ENCODE data around the gene CALML3. TPM values are rescaled to one million over a fixed set of nuclear protein-coding genes. Genes with fewer than 3 reads are reported as not detected.

Gene CALML3
- total and polyA plus RNA-seq, 2 donors (not counting 1 experiment from before 2014, with no cell fraction given) = not detected

DNA sequence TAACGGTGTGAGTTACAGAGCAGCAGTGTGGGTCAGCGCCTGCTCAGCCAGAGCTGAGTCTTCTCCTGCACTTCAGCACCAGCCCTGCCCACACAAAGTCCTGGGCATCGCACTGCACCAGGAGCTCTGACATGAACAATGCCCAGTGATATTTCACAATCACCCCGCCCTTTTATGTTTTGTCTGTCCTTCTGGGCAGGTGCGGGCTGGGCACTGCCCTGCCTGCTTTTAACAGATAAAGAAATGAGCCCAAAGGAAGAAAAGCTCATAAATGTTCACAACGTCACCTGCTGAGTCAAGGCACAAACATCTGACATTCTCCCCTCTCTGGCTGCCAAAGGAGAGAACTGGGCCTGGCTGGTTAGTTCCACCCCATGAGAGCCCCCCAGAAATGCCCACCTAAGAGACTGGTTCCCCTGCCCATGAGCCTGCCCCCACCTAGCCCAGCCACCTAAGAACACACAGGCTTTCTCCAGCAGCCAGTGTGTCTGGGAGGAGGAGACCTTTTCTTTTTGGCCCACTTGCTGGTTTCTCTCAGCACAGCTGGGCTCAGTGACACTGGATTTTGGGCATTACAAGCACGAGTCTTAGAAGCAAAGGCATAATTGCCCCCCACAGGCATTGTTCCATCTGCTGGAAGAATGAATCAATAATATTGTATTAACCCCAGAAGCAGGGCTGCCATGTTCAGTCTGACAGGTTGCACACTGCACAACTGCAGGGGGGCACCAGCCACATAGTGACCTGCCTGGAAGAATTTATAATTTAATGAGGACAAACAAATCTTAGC is 22.3 kb downstream of the CALML3 start:
- DNase-seq (no peak), ATAC-seq (ENCODE audit: low read depth) (no peak)
- no peak overlapping the region for H3K4me3 ChIP-seq (ENCODE audit: control extremely low read depth in 1 of 5, extremely low read depth in 1 of 5, insufficient read depth in 1 of 5, low read depth in 2 of 5, low read length in 4 of 5)
- no peaks in the 10 kb centered on the region for H3K27me3 ChIP-seq (replicated peaks in 1 of 4; ENCODE audit: control extremely low read depth in 1 of 4, control insufficient read depth in 3 of 4, insufficient read depth in 4 of 4, low read length in 3 of 4)
- TF ChIP-seq, protein P1, sequence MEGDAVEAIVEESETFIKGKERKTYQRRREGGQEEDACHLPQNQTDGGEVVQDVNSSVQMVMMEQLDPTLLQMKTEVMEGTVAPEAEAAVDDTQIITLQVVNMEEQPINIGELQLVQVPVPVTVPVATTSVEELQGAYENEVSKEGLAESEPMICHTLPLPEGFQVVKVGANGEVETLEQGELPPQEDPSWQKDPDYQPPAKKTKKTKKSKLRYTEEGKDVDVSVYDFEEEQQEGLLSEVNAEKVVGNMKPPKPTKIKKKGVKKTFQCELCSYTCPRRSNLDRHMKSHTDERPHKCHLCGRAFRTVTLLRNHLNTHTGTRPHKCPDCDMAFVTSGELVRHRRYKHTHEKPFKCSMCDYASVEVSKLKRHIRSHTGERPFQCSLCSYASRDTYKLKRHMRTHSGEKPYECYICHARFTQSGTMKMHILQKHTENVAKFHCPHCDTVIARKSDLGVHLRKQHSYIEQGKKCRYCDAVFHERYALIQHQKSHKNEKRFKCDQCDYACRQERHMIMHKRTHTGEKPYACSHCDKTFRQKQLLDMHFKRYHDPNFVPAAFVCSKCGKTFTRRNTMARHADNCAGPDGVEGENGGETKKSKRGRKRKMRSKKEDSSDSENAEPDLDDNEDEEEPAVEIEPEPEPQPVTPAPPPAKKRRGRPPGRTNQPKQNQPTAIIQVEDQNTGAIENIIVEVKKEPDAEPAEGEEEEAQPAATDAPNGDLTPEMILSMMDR (IDR thresholded peaks at IDR 0.05) = no peak
- no peak for TF ChIP-seq EZH2 (IDR thresholded peaks at IDR 0.05; ENCODE audit: borderline replicate concordance, insufficient read depth, low read depth, low read length, poor library complexity, severe bottlenecking)
- H3K9me3 ChIP-seq (ENCODE audit: control extremely low read depth in 1 of 3, control insufficient read depth in 2 of 3, insufficient read depth in 1 of 3, low read length in 2 of 3) = peaks cover 2 to 3% (median 3%) of the 10 kb centered on the region in 3 donors
- no peaks in the 10 kb centered on the region for H4K20me1 ChIP-seq (ENCODE audit: control insufficient read depth, insufficient read depth, low read length, poor library complexity, severe bottlenecking)
- no peaks in the 10 kb centered on the region for H3K27me3 Mint-ChIP-seq
- H3K4me1 ChIP-seq (ENCODE audit: control insufficient read depth in 2 of 2, insufficient read depth in 2 of 2, low read length in 2 of 2) = peaks cover 0 to 7% of the 10 kb centered on the region in 2 donors
- peak overlapping the region; percentile 61 for H2AFZ ChIP-seq (ENCODE audit: insufficient read depth, low read depth, low read length, poor library complexity, severe bottlenecking)
- ChIA-PET POLR2A (no interaction called here), CTCF (no interaction called here)
- WGBS (ENCODE audit: insufficient coverage) = 94% methylated on average over 6 of the region's 7 CpGs
- H3K79me2 ChIP-seq (ENCODE audit: control insufficient read depth, insufficient read depth, low read length) = no peaks in the 10 kb centered on the region
- peaks cover 3% of the 10 kb centered on the region for H3K9me3 Mint-ChIP-seq (ENCODE audit: insufficient read depth)
- no peak overlapping the region for H3K27ac ChIP-seq (ENCODE audit: low read length in 2 of 2)
- peak overlapping the region; percentile 50 for H3K4me2 ChIP-seq (replicated peaks; ENCODE audit: low read depth, low read length, poor library complexity, severe bottlenecking)
- no peak overlapping the region for H3K27ac Mint-ChIP-seq
- H3K9ac ChIP-seq (ENCODE audit: low read length) = peak overlapping the region; percentile 14
- no peak overlapping the region for H3K4me3 Mint-ChIP-seq
- no peaks in the 10 kb centered on the region for H3K4me1 Mint-ChIP-seq
- H3K36me3 ChIP-seq (replicated peaks in 1 of 2; ENCODE audit: control extremely low read depth in 1 of 2, control insufficient read depth in 1 of 2, extremely low read depth in 1 of 2, insufficient read depth in 2 of 2, low read length in 1 of 2) = no peaks in the 10 kb centered on the region
- intact Hi-C loops (cut with micrococcal nuclease) = no loop called here

DNA sequence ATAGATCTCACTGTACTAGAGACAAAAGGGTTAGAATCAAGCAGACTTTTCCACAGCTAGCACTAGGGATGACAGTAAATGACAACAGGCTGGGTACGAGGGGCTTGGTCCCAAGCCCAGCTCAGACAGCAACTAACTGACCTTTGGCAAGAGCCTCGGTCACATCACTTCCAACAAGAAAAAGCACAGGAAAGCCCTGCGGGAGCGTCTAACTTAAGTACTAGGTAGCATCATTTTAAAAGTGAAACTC is 22.8 kb downstream of the CALML3 start:
- Histone ChIP-seq H3K27ac (ENCODE audit: low read length in 2 of 2) (no peak overlapping the region), H4K20me1 (ENCODE audit: control insufficient read depth, insufficient read depth, low read length, poor library complexity, severe bottlenecking) (no peaks in the 10 kb centered on the region), H3K4me3 (ENCODE audit: control extremely low read depth in 1 of 5, extremely low read depth in 1 of 5, insufficient read depth in 1 of 5, low read depth in 2 of 5, low read length in 4 of 5) (peak overlapping the region in 3 of 5 experiments; percentile 20 to 40 (median 32)), H3K79me2 (ENCODE audit: control insufficient read depth, insufficient read depth, low read length) (no peaks in the 10 kb centered on the region), H3K9ac (ENCODE audit: low read length) (peak overlapping the region; percentile 14), H3K36me3 (replicated peaks in 1 of 2; ENCODE audit: control extremely low read depth in 1 of 2, control insufficient read depth in 1 of 2, extremely low read depth in 1 of 2, insufficient read depth in 2 of 2, low read length in 1 of 2) (no peaks in the 10 kb centered on the region), H3K27me3 (replicated peaks in 1 of 4; ENCODE audit: control extremely low read depth in 1 of 4, control insufficient read depth in 3 of 4, insufficient read depth in 4 of 4, low read length in 3 of 4) (no peaks in the 10 kb centered on the region), H2AFZ (ENCODE audit: insufficient read depth, low read depth, low read length, poor library complexity, severe bottlenecking) (peak overlapping the region; percentile 61), H3K4me2 (replicated peaks; ENCODE audit: low read depth, low read length, poor library complexity, severe bottlenecking) (peak overlapping the region; percentile 50), H3K4me1 (ENCODE audit: control insufficient read depth in 2 of 2, insufficient read depth in 2 of 2, low read length in 2 of 2) (peaks cover 0 to 7% of the 10 kb centered on the region in 2 donors), H3K9me3 (ENCODE audit: control extremely low read depth in 1 of 3, control insufficient read depth in 2 of 3, insufficient read depth in 1 of 3, low read length in 2 of 3) (peaks cover 1 to 3% (median 2%) of the 10 kb centered on the region in 3 donors)
- TF ChIP-seq, protein P1 (IDR thresholded peaks at IDR 0.05) = no peak
- no peak for TF ChIP-seq EZH2 (IDR thresholded peaks at IDR 0.05; ENCODE audit: borderline replicate concordance, insufficient read depth, low read depth, low read length, poor library complexity, severe bottlenecking)
- Mint-ChIP-seq H3K27me3 (no peaks in the 10 kb centered on the region), H3K4me1 (peaks cover 4% of the 10 kb centered on the region), H3K4me3 (no peak overlapping the region), H3K9me3 (ENCODE audit: insufficient read depth) (peaks cover 3% of the 10 kb centered on the region), H3K27ac (no peak overlapping the region)
- ChIA-PET POLR2A (no interaction called here), CTCF (no interaction called here)
- DNase-seq = no peak
- no peak for ATAC-seq (ENCODE audit: low read depth)
- intact Hi-C loops (cut with micrococcal nuclease) = no loop called here
- 40% methylated on average over 2 of the region's 4 CpGs for WGBS (ENCODE audit: insufficient coverage)

Measured in B cell (primary cell).